Epithelial cell of esophagus (primary cell): Measurements from ENCODE around the gene SRPK3.
"Not testable (repeated sequence)": the region's sequence is repeated elsewhere in the genome, so short reads cannot be mapped to it uniquely, and the experiment has no call there.

ENCODE experiments used
- DNase-seq: peaks from one replicate; pipeline ENCODE4 v3.0.0; 2010; ENCODE audit warnings: low read depth
- H3K4me3 ChIP-seq: 2 replicates; pipeline ENCODE4 v1.5.1; 2011; ENCODE audit warnings: mild to moderate bottlenecking, low read length, control low read depth
- CTCF ChIP-seq: IDR thresholded peaks from 2 replicates; pipeline ENCODE4 v1.5.1; 2011; ENCODE audit warnings: low read depth, mild to moderate bottlenecking, low read length, control low read depth, inconsistent platforms; ENCODE audit not compliant: insufficient read depth; ENCODE audit errors: missing control alignments

The SRPK3 gene

DNA sequence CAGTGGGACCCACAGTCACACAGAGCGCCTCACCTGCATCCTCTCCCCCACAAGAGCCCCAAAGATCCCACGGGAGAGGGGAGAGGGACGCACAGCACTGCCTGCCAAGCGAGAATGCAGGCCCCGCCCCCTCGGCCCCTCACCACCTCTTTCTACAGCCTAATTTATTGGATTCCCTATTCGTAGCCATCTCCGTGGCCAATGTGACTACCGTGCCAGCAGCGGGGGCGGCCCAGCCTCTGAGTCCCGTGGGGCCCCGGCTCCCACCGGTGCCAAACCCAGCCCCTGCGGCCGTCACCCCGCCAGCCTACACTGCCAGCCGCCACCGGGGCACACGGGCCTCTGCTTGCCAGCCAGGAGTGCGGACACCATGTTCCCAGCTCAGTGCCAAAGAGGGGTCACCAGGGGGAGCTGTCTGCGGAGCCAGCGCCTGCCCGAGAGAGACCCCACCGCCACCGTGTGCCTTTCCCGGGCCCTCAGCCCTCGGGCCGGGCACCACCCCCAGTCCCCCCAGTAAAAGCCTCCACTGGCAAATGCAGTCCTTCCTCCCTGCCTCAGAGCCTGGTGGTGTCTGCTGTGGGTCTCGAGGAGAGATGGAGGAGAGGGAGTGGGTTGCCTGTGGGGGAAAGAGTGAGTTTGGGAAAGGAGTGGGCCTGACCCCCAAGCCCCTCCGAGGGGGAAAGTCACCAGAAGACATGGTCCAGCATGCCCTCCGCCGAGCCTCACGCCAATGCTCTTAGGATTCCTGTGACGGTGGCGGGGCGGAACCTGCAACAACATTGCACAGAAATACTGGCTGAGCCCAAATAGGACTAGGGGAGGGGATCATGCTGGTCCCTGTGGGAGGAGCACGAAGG lies 36.4 kb upstream of the SRPK3 start:
- DNase-seq = no peak
- TF ChIP-seq CTCF = no peak
- no peak overlapping the region for H3K4me3 ChIP-seq

DNA sequence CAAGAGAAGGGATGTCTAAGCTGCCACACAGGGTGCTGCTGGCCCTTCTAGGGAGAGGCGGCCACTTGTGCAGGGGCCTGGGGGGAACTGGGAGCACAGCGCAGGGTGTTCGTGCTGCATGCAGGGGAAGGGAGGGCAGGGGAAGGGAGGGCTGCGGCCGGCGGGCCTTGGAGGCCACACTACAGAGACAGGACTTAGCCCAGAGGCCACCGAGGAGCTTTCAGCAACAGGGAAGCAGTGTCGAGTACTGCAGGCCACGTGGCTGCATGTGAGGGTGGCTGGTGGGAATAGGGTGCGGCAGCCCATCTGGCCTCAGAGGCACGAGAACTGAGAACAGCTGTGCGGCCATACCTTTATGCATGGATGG lies 35.8 kb upstream of the SRPK3 start:
- DNase-seq, H3K4me3 ChIP-seq: not testable (repeated sequence)

- no peak for DNase-seq
- no peak for TF ChIP-seq CTCF
- no peak overlapping the region for H3K4me3 ChIP-seq
These were observed 34.5 kb upstream of the SRPK3 start for GRCh38 chrX:153746359-153746758.

GRCh38 chrX:153746991-153747390 lies 33.9 kb upstream of the SRPK3 start:
- not testable (repeated sequence) for H3K4me3 ChIP-seq, DNase-seq

DNA sequence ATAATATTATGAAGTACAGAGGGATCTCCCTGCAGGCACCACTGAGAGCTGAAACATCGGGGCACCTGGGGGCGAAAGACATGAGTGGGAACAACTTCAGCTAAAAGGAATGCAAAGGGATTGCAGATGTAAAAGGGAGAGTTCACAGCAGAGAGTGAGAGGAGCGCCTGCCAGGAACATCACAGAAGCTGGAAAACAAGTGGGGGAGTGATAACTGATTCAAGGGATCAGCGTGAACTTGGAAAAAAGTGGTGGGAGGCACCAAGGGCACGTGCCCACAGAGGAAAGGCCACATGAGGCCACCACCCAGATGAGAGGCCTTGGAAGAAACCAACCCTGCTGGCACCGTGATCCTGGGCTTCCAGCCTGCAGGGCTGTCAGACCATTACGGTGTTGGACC lies 31.8 kb upstream of the SRPK3 start:
- not testable (repeated sequence) for H3K4me3 ChIP-seq, DNase-seq

- H3K4me3 ChIP-seq = no peak overlapping the region
- no peak for DNase-seq
- no peak for TF ChIP-seq CTCF
These were observed 30.6 kb upstream of the SRPK3 start for GRCh38 chrX:153750127-153750774.

GRCh38 chrX:153755136-153755535 lies 25.7 kb upstream of the SRPK3 start:
- no peak for DNase-seq
- no peak overlapping the region for H3K4me3 ChIP-seq
- TF ChIP-seq CTCF = no peak

- H3K4me3 ChIP-seq = no peak overlapping the region
- TF ChIP-seq CTCF = no peak
- no peak for DNase-seq
These were observed 19.0 kb upstream of the SRPK3 start for GRCh38 chrX:153761863-153762262.
